GM21526 (cell line): ENCODE results near the gene MED13.
"Not testable (repeated sequence)": the region's sequence is repeated elsewhere in the genome, so short reads cannot be mapped to it uniquely, and the experiment has no call there.

Experiments used
- ATAC-seq: cut with Tn5 transposase; IDR thresholded peaks from one replicate; pipeline ENCODE4 v1.9.1; 2021; ENCODE audit warnings: moderate library complexity; ENCODE audit not compliant: unreplicated experiment, low FRiP score

MED13 gene

GRCh38 chr17:61927208-61928100 is 137.6 kb downstream of the MED13 start, which contains the start of gene INTS2:
INTS2 (minus strand) TSS chr17:61927982; CDS start chr17:61926644, 1,338 bp downstream.
- peak; percentile 70 for ATAC-seq

GRCh38 chr17:61926826-61927207 is 138.3 kb downstream of the MED13 start:
- ATAC-seq, result peak; percentile 8

- not testable (repeated sequence) for ATAC-seq
These were observed 149.9 kb downstream of the MED13 start for GRCh38 chr17:61915162-61915561.

GRCh38 chr17:61908292-61909037 is 156.6 kb downstream of the MED13 start:
- no peak for ATAC-seq

GRCh38 chr17:61907361-61907760 is 157.7 kb downstream of the MED13 start:
- ATAC-seq, result no peak

- ATAC-seq, result peak; percentile 67
These were observed 160.9 kb downstream of the MED13 start for GRCh38 chr17:61904094-61904710.

GRCh38 chr17:61903251-61903650 is 161.8 kb downstream of the MED13 start:
- ATAC-seq, result no peak

GRCh38 chr17:61897548-61898180 is 167.4 kb downstream of the MED13 start:
- no peak for ATAC-seq

GRCh38 chr17:61895391-61895790 is 169.7 kb downstream of the MED13 start:
- no peak for ATAC-seq

GRCh38 chr17:61894310-61894709 is 170.8 kb downstream of the MED13 start:
- ATAC-seq, result not testable (repeated sequence)
